WTC11 (cell line): Measurements from ENCODE around the gene ZNF367. TPM values are rescaled to one million over a fixed set of nuclear protein-coding genes. Genes with fewer than 3 reads are reported as not detected.
A peak's percentile ranks its signal among the peaks of the same experiment; 100 is the strongest.

Experiments used
- ATAC-seq: fragments of 200-7000 bp; cut with Tn5 transposase; 2 replicates; pipeline ENCODE4 v1.10.0; 2021; ENCODE audit warnings: mild to moderate bottlenecking, moderate library complexity
- CTCF ChIA-PET: fragments of 300-600 bp; sonication (Branson Sonifier 250); formaldehyde crosslinking; loops from one replicate; lab custom pipeline; 2021; ENCODE audit warnings: antibody characterized with exemption; lab: Charles Lee
- POLR2A ChIA-PET: fragments of 350-600 bp; sonication (Branson Sonifier 250); formaldehyde crosslinking; loops from one replicate; lab custom pipeline; 2021; ENCODE audit warnings: antibody characterized with exemption; lab: Charles Lee
- DNase-seq: peaks from one replicate; pipeline ENCODE4 v3.0.0; 2021; ENCODE audit warnings: low spot score
- H3K27ac Mint-ChIP-seq: 2 replicates; pipeline ENCODE4 v1.8.0; 2021; ENCODE audit warnings: mixed read lengths
- H3K27me3 Mint-ChIP-seq: 2 replicates; pipeline ENCODE4 v1.8.0; 2021; ENCODE audit warnings: low read depth, mild to moderate bottlenecking, moderate library complexity, mixed read lengths
- H3K36me3 Mint-ChIP-seq: 2 replicates; pipeline ENCODE4 v1.8.0; 2021; ENCODE audit warnings: mixed read lengths
- H3K4me1 Mint-ChIP-seq: 2 replicates; pipeline ENCODE4 v1.8.0; 2022; ENCODE audit warnings: mixed read lengths
- H3K4me3 Mint-ChIP-seq: 2 replicates; pipeline ENCODE4 v1.8.0; 2021; ENCODE audit warnings: mild to moderate bottlenecking, moderate library complexity, mixed read lengths
- H3K9me3 Mint-ChIP-seq: 2 replicates; pipeline ENCODE4 v1.8.0; 2021; ENCODE audit warnings: mixed read lengths
- CBFB ChIP-seq: sonication (generic); formaldehyde crosslinking; IDR thresholded peaks from 2 replicates; pipeline ENCODE4 v1.8.1; 2022; ENCODE audit warnings: mild to moderate bottlenecking, low read depth, missing genetic modification reagents
- ETV6 ChIP-seq: sonication (generic); formaldehyde crosslinking; IDR thresholded peaks from 2 replicates; pipeline ENCODE4 v1.8.1; 2022; ENCODE audit warnings: mild to moderate bottlenecking, missing genetic modification reagents
- FOXP1 ChIP-seq: sonication (generic); formaldehyde crosslinking; IDR thresholded peaks from 2 replicates; pipeline ENCODE4 v1.8.0; 2022; ENCODE audit warnings: missing genetic modification reagents, mild to moderate bottlenecking, moderate library complexity, borderline replicate concordance
- HMGA2 ChIP-seq: fragments of 250-450 bp; sonication (Bioruptor Pico); IDR thresholded peaks from 2 replicates; pipeline ENCODE4 v1.4.0; 2021; ENCODE audit warnings: mild to moderate bottlenecking, moderate library complexity
- JUN ChIP-seq: sonication (generic); formaldehyde crosslinking; IDR thresholded peaks from 2 replicates; pipeline ENCODE4 v1.8.0; 2023; ENCODE audit warnings: mild to moderate bottlenecking, missing genetic modification reagents
- MXD4 ChIP-seq: fragments of 250-450 bp; sonication (Bioruptor Pico); IDR thresholded peaks from 2 replicates; pipeline ENCODE4 v1.8.0; 2021; ENCODE audit warnings: mild to moderate bottlenecking, moderate library complexity, borderline replicate concordance
- NFATC4 ChIP-seq: fragments of 250-450 bp; sonication (Bioruptor Pico); IDR thresholded peaks from 2 replicates; pipeline ENCODE4 v1.9.0; 2021; ENCODE audit warnings: mild to moderate bottlenecking
- NR3C1 ChIP-seq: sonication (generic); formaldehyde crosslinking; conservative IDR thresholded peaks from 2 replicates; pipeline ENCODE4 v1.8.1; 2023; ENCODE audit warnings: low read depth, mild to moderate bottlenecking, missing genetic modification reagents
- OVOL2 ChIP-seq: fragments of 250-450 bp; sonication (Bioruptor Pico); IDR thresholded peaks from 2 replicates; pipeline ENCODE4 v1.9.0; 2021; ENCODE audit warnings: mild to moderate bottlenecking, borderline replicate concordance
- TEAD4 ChIP-seq: sonication (generic); formaldehyde crosslinking; IDR thresholded peaks from 2 replicates; pipeline ENCODE4 v1.8.0; 2022; ENCODE audit warnings: mild to moderate bottlenecking, missing genetic modification reagents
- TP53 ChIP-seq: sonication (generic); formaldehyde crosslinking; IDR thresholded peaks from 2 replicates; pipeline ENCODE4 v1.8.1; 2023; ENCODE audit warnings: mild to moderate bottlenecking, missing genetic modification reagents
- ZNF121 ChIP-seq: sonication (generic); formaldehyde crosslinking; IDR thresholded peaks from 2 replicates; pipeline ENCODE4 v1.8.0; 2023; ENCODE audit warnings: missing genetic modification reagents
- ZNF512 ChIP-seq: sonication (generic); formaldehyde crosslinking; IDR thresholded peaks from 2 replicates; pipeline ENCODE4 v1.8.1; 2022; ENCODE audit warnings: missing genetic modification reagents, borderline replicate concordance
- total RNA-seq: library from RNA; stranded (reverse); gene quantifications from 3 replicates; pipeline ENCODE4 v1.2.3, GENCODE V29; 2021
- TF ChIP-seq, protein P1 (sequence below): sonication (generic); formaldehyde crosslinking; IDR thresholded peaks from 2 replicates; pipeline ENCODE4 v1.8.1; 2023; ENCODE audit warnings: mild to moderate bottlenecking, missing genetic modification reagents, borderline replicate concordance
- TF ChIP-seq, protein P2 (sequence below): sonication (generic); formaldehyde crosslinking; IDR thresholded peaks from 2 replicates; pipeline ENCODE4 v1.8.1; 2023; ENCODE audit warnings: mild to moderate bottlenecking, missing genetic modification reagents, moderate library complexity
- TF ChIP-seq, protein P3 (sequence below): sonication (generic); formaldehyde crosslinking; IDR thresholded peaks from 2 replicates; pipeline ENCODE4 v1.8.1; 2023; ENCODE audit warnings: mild to moderate bottlenecking, missing genetic modification reagents, moderate library complexity

Gene ZNF367
- total RNA-seq, 1 experiment from 2014 or later = 7.4 TPM

- CTCF ChIA-PET = no interaction called here
- DNase-seq (no peak), ATAC-seq (no peak)
- Mint-ChIP-seq H3K4me1 (peaks cover 24% of the 10 kb centered on the region), H3K27ac (no peak overlapping the region), H3K4me3 (no peak overlapping the region), H3K36me3 (peaks cover 18% of the 10 kb centered on the region), H3K9me3 (peaks cover 6% of the 10 kb centered on the region), H3K27me3 (no peaks in the 10 kb centered on the region)
- POLR2A ChIA-PET = no interaction called here
- TF ChIP-seq HMGA2 (CRISPR knock-in tag) = no peak
- no peak for TF ChIP-seq ETV6 (CRISPR knock-in tag)
- peak; percentile 31; the same call in 1 of the 2 replicates for TF ChIP-seq ZNF121 (CRISPR knock-in tag)
- no peak for TF ChIP-seq JUN (CRISPR knock-in tag)
- TF ChIP-seq, protein P1, sequence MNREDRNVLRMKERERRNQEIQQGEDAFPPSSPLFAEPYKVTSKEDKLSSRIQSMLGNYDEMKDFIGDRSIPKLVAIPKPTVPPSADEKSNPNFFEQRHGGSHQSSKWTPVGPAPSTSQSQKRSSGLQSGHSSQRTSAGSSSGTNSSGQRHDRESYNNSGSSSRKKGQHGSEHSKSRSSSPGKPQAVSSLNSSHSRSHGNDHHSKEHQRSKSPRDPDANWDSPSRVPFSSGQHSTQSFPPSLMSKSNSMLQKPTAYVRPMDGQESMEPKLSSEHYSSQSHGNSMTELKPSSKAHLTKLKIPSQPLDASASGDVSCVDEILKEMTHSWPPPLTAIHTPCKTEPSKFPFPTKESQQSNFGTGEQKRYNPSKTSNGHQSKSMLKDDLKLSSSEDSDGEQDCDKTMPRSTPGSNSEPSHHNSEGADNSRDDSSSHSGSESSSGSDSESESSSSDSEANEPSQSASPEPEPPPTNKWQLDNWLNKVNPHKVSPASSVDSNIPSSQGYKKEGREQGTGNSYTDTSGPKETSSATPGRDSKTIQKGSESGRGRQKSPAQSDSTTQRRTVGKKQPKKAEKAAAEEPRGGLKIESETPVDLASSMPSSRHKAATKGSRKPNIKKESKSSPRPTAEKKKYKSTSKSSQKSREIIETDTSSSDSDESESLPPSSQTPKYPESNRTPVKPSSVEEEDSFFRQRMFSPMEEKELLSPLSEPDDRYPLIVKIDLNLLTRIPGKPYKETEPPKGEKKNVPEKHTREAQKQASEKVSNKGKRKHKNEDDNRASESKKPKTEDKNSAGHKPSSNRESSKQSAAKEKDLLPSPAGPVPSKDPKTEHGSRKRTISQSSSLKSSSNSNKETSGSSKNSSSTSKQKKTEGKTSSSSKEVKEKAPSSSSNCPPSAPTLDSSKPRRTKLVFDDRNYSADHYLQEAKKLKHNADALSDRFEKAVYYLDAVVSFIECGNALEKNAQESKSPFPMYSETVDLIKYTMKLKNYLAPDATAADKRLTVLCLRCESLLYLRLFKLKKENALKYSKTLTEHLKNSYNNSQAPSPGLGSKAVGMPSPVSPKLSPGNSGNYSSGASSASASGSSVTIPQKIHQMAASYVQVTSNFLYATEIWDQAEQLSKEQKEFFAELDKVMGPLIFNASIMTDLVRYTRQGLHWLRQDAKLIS (CRISPR knock-in tag) = no peak
- TF ChIP-seq TP53 (CRISPR knock-in tag) = no peak
- no peak for TF ChIP-seq CBFB
Observed at GRCh38 chr9:96400132-96400910, 17.8 kb downstream of the ZNF367 start.

- Mint-ChIP-seq H3K27ac (peak overlapping the region; percentile 93), H3K27me3 (no peaks in the 10 kb centered on the region), H3K4me3 (no peak overlapping the region), H3K4me1 (peaks cover 34% of the 10 kb centered on the region), H3K36me3 (peaks cover 18% of the 10 kb centered on the region), H3K9me3 (peaks cover 6% of the 10 kb centered on the region)
- CTCF ChIA-PET = interaction anchor here (1.4 kb wide), 1 partner anchor 167 kb away, joined by 4 read pairs; no protein-coding TSS in a partner anchor
- DNase-seq (no peak), ATAC-seq (no peak)
- no peak for TF ChIP-seq ZNF512 (CRISPR knock-in tag)
- no peak for TF ChIP-seq NR3C1 (CRISPR knock-in tag)
- TF ChIP-seq FOXP1 = no peak
- no peak for TF ChIP-seq NFATC4 (CRISPR knock-in tag)
- no peak for TF ChIP-seq CBFB
- TF ChIP-seq, protein P2, sequence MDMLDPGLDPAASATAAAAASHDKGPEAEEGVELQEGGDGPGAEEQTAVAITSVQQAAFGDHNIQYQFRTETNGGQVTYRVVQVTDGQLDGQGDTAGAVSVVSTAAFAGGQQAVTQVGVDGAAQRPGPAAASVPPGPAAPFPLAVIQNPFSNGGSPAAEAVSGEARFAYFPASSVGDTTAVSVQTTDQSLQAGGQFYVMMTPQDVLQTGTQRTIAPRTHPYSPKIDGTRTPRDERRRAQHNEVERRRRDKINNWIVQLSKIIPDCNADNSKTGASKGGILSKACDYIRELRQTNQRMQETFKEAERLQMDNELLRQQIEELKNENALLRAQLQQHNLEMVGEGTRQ (CRISPR knock-in tag) = no peak
- TF ChIP-seq, protein P3, sequence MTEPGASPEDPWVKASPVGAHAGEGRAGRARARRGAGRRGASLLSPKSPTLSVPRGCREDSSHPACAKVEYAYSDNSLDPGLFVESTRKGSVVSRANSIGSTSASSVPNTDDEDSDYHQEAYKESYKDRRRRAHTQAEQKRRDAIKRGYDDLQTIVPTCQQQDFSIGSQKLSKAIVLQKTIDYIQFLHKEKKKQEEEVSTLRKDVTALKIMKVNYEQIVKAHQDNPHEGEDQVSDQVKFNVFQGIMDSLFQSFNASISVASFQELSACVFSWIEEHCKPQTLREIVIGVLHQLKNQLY (CRISPR knock-in tag) = no peak
- POLR2A ChIA-PET = interaction anchor here (0.6 kb wide), 1 partner anchor 43 kb away, joined by 3 read pairs; no protein-coding TSS in a partner anchor
Observed at GRCh38 chr9:96399325-96399633, 18.9 kb downstream of the ZNF367 start.

DNA sequence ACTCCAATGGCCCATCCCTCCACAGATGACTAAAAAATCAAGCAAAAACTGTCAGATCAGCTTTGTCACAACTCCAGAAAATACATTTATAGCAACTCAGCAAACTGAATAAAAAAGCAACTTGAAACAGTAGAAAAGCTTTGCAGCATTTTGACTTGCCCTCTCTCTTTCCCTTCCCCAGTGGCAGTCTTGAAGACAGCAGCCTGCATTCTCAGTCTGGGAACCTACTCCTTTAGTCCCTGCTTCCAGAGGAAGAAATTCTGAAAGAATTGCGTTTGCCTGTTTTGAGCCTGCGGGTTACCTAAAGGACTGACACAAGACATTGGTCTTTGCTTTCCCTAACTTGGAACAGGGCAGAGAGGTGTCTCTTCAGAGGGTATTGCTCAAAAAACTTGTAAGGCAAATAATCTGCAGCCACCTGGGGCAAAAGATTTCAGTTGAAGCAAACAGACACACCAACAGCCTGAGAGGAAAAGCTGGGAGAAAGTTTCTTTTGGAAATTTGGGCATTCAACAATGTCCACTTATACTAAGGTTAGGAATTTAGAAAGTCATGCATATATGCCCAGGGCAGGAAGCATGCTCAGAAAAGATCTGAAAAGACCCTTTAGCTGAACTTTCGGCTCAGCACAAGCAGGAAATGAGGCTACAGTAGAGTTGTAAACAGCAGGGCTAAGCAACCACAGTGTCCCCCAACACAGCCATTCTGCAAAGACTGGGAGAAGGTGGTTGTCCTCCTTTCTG, 19.4 kb downstream of the ZNF367 start:
- DNase-seq = no peak
- ChIA-PET CTCF (interaction anchor here (1.4 kb wide), 1 partner anchor 166 kb away, joined by 4 read pairs; no protein-coding TSS in a partner anchor), POLR2A (interaction anchor here (0.6 kb wide), 1 partner anchor 43 kb away, joined by 3 read pairs; no protein-coding TSS in a partner anchor)
- peaks cover 6% of the 10 kb centered on the region for H3K9me3 Mint-ChIP-seq
- H3K27me3 Mint-ChIP-seq = no peaks in the 10 kb centered on the region
- H3K4me1 Mint-ChIP-seq = peaks cover 38% of the 10 kb centered on the region
- TF ChIP-seq TEAD4 (CRISPR knock-in tag) = no peak
- no peak for TF ChIP-seq MXD4
- TF ChIP-seq OVOL2 = no peak
- TF ChIP-seq, all 79 proteins: peak for 0
- peaks cover 18% of the 10 kb centered on the region for H3K36me3 Mint-ChIP-seq
- peak; percentile 57 for ATAC-seq
- no peak overlapping the region for H3K4me3 Mint-ChIP-seq
- H3K27ac Mint-ChIP-seq = peak overlapping the region; percentile 93
